ENCODE measurements around the gene PFDN6. TPM values are rescaled to one million over a fixed set of nuclear protein-coding genes. Genes with fewer than 3 reads are reported as not detected.

PFDN6 gene
- total and polyA plus RNA-seq, 9 of the 15 experiments (the other 6 are each of a cell fraction or from before 2014, with no cell fraction given), result 6.8 to 475 (median 216) TPM

DNA sequence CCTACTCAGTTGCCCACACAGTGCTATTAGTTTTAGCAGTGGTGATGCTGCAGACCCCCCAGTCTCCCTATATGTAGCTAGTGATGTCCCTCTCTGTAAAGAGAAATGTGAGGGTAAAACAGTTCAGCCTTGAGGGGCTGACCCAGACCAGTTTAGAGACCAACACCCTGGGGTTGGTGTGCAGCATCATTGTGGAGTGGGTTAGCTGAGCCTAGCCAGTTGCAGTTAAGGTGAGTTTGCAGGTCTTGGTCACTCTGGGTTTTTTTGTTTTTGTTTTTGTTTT, 12.9 kb upstream of the PFDN6 start (continued):
- TF ChIP-seq, protein P1, sequence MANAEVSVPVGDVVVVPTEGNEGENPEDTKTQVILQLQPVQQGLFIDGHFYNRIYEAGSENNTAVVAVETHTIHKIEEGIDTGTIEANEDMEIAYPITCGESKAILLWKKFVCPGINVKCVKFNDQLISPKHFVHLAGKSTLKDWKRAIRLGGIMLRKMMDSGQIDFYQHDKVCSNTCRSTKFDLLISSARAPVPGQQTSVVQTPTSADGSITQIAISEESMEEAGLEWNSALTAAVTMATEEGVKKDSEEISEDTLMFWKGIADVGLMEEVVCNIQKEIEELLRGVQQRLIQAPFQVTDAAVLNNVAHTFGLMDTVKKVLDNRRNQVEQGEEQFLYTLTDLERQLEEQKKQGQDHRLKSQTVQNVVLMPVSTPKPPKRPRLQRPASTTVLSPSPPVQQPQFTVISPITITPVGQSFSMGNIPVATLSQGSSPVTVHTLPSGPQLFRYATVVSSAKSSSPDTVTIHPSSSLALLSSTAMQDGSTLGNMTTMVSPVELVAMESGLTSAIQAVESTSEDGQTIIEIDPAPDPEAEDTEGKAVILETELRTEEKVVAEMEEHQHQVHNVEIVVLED (CRISPR knock-in tag; IDR thresholded peaks at IDR 0.05), result no peak
- TF ChIP-seq GTF2F1 (IDR thresholded peaks at IDR 0.05; ENCODE audit: low read depth, low read length) (no peak), EP300 (IDR thresholded peaks at IDR 0.05; ENCODE audit: low read length) (no peak), ZNF143 (CRISPR knock-in tag; IDR thresholded peaks at IDR 0.05) (no peak), ZNF561 (CRISPR knock-in tag; conservative IDR thresholded peaks at IDR 0.05) (no peak), NR2C1 (IDR thresholded peaks at IDR 0.05) (no peak), NR2C1 (tag; IDR thresholded peaks at IDR 0.05) (no peak), EHMT2 (IDR thresholded peaks at IDR 0.05) (no peak), HMG20A (CRISPR knock-in tag; conservative IDR thresholded peaks at IDR 0.05) (0 out of 2 replicates have a peak, but pooled peaks have one; percentile 40), ZNF184 (CRISPR knock-in tag; IDR thresholded peaks at IDR 0.05) (no peak), SIN3B (IDR thresholded peaks at IDR 0.05; ENCODE audit: low read depth) (no peak), TCFL5 (CRISPR knock-in tag; conservative IDR thresholded peaks at IDR 0.05) (peak; percentile 61; the same call in 1 of the 2 replicates)
- TF ChIP-seq, protein P2, sequence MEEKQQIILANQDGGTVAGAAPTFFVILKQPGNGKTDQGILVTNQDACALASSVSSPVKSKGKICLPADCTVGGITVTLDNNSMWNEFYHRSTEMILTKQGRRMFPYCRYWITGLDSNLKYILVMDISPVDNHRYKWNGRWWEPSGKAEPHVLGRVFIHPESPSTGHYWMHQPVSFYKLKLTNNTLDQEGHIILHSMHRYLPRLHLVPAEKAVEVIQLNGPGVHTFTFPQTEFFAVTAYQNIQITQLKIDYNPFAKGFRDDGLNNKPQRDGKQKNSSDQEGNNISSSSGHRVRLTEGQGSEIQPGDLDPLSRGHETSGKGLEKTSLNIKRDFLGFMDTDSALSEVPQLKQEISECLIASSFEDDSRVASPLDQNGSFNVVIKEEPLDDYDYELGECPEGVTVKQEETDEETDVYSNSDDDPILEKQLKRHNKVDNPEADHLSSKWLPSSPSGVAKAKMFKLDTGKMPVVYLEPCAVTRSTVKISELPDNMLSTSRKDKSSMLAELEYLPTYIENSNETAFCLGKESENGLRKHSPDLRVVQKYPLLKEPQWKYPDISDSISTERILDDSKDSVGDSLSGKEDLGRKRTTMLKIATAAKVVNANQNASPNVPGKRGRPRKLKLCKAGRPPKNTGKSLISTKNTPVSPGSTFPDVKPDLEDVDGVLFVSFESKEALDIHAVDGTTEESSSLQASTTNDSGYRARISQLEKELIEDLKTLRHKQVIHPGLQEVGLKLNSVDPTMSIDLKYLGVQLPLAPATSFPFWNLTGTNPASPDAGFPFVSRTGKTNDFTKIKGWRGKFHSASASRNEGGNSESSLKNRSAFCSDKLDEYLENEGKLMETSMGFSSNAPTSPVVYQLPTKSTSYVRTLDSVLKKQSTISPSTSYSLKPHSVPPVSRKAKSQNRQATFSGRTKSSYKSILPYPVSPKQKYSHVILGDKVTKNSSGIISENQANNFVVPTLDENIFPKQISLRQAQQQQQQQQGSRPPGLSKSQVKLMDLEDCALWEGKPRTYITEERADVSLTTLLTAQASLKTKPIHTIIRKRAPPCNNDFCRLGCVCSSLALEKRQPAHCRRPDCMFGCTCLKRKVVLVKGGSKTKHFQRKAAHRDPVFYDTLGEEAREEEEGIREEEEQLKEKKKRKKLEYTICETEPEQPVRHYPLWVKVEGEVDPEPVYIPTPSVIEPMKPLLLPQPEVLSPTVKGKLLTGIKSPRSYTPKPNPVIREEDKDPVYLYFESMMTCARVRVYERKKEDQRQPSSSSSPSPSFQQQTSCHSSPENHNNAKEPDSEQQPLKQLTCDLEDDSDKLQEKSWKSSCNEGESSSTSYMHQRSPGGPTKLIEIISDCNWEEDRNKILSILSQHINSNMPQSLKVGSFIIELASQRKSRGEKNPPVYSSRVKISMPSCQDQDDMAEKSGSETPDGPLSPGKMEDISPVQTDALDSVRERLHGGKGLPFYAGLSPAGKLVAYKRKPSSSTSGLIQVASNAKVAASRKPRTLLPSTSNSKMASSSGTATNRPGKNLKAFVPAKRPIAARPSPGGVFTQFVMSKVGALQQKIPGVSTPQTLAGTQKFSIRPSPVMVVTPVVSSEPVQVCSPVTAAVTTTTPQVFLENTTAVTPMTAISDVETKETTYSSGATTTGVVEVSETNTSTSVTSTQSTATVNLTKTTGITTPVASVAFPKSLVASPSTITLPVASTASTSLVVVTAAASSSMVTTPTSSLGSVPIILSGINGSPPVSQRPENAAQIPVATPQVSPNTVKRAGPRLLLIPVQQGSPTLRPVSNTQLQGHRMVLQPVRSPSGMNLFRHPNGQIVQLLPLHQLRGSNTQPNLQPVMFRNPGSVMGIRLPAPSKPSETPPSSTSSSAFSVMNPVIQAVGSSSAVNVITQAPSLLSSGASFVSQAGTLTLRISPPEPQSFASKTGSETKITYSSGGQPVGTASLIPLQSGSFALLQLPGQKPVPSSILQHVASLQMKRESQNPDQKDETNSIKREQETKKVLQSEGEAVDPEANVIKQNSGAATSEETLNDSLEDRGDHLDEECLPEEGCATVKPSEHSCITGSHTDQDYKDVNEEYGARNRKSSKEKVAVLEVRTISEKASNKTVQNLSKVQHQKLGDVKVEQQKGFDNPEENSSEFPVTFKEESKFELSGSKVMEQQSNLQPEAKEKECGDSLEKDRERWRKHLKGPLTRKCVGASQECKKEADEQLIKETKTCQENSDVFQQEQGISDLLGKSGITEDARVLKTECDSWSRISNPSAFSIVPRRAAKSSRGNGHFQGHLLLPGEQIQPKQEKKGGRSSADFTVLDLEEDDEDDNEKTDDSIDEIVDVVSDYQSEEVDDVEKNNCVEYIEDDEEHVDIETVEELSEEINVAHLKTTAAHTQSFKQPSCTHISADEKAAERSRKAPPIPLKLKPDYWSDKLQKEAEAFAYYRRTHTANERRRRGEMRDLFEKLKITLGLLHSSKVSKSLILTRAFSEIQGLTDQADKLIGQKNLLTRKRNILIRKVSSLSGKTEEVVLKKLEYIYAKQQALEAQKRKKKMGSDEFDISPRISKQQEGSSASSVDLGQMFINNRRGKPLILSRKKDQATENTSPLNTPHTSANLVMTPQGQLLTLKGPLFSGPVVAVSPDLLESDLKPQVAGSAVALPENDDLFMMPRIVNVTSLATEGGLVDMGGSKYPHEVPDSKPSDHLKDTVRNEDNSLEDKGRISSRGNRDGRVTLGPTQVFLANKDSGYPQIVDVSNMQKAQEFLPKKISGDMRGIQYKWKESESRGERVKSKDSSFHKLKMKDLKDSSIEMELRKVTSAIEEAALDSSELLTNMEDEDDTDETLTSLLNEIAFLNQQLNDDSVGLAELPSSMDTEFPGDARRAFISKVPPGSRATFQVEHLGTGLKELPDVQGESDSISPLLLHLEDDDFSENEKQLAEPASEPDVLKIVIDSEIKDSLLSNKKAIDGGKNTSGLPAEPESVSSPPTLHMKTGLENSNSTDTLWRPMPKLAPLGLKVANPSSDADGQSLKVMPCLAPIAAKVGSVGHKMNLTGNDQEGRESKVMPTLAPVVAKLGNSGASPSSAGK (IDR thresholded peaks at IDR 0.05), result no peak
- TF ChIP-seq, protein P3, sequence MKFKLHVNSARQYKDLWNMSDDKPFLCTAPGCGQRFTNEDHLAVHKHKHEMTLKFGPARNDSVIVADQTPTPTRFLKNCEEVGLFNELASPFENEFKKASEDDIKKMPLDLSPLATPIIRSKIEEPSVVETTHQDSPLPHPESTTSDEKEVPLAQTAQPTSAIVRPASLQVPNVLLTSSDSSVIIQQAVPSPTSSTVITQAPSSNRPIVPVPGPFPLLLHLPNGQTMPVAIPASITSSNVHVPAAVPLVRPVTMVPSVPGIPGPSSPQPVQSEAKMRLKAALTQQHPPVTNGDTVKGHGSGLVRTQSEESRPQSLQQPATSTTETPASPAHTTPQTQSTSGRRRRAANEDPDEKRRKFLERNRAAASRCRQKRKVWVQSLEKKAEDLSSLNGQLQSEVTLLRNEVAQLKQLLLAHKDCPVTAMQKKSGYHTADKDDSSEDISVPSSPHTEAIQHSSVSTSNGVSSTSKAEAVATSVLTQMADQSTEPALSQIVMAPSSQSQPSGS (CRISPR knock-in tag; IDR thresholded peaks at IDR 0.05), result no peak
- TF ChIP-seq, protein P4, sequence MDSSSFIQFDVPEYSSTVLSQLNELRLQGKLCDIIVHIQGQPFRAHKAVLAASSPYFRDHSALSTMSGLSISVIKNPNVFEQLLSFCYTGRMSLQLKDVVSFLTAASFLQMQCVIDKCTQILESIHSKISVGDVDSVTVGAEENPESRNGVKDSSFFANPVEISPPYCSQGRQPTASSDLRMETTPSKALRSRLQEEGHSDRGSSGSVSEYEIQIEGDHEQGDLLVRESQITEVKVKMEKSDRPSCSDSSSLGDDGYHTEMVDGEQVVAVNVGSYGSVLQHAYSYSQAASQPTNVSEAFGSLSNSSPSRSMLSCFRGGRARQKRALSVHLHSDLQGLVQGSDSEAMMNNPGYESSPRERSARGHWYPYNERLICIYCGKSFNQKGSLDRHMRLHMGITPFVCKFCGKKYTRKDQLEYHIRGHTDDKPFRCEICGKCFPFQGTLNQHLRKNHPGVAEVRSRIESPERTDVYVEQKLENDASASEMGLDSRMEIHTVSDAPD (CRISPR knock-in tag; IDR thresholded peaks at IDR 0.05), result no peak

Measured in K562 (cell line).